Activated CD4-positive, CD25-positive, alpha-beta regulatory T cell treated with anti-CD3 and anti-CD28 coated beads, Interleukin-2, amount 50 U/mL, for 16 hours (primary cell): ENCODE data around the gene RPS19.
"Not testable (repeated sequence)": the region's sequence is repeated elsewhere in the genome, so short reads cannot be mapped to it uniquely, and the experiment has no call there.

Experiments
- DNase-seq: peaks from one replicate; pipeline ENCODE4 v3.0.0-alpha.2; 2020; ENCODE audit warnings: low read depth, low spot score

RPS19 gene

GRCh38 chr19:41860419-41861115, 512 bp downstream of the RPS19 start:
- DNase-seq: no peak

GRCh38 chr19:41861116-41861768, 1.2 kb downstream of the RPS19 start:
- DNase-seq: no peak

- DNase-seq: no peak
These were observed 1.8 kb downstream of the RPS19 start for GRCh38 chr19:41861846-41862245.

GRCh38 chr19:41862445-41862986, 2.5 kb downstream of the RPS19 start:
- no peak for DNase-seq

- no peak for DNase-seq
These were observed 3.3 kb downstream of the RPS19 start for GRCh38 chr19:41863209-41863931.

GRCh38 chr19:41864374-41864773, 4.3 kb downstream of the RPS19 start:
- DNase-seq: no peak

- DNase-seq: no peak
These were observed 6.2 kb downstream of the RPS19 start for GRCh38 chr19:41866284-41866683.

GRCh38 chr19:41868120-41868988, 8.3 kb downstream of the RPS19 start:
- DNase-seq: no peak

- DNase-seq: no peak
These were observed 8.9 kb downstream of the RPS19 start for GRCh38 chr19:41868989-41869300.

- no peak for DNase-seq
These were observed 9.4 kb downstream of the RPS19 start for GRCh38 chr19:41869374-41869955.

GRCh38 chr19:41870401-41870873, 10.4 kb downstream of the RPS19 start:
- DNase-seq: no peak

- no peak for DNase-seq
These were observed 11.7 kb downstream of the RPS19 start for GRCh38 chr19:41871573-41872383.

GRCh38 chr19:41872384-41872774, 12.3 kb downstream of the RPS19 start:
- DNase-seq: no peak

GRCh38 chr19:41872775-41873647, 13.0 kb downstream of the RPS19 start:
- no peak for DNase-seq

- not testable (repeated sequence) for DNase-seq
These were observed 15.9 kb downstream of the RPS19 start for GRCh38 chr19:41875973-41876372.

- DNase-seq: no peak
These were observed 17.1 kb downstream of the RPS19 start, which contains the start of gene CD79A for GRCh38 chr19:41876847-41877832. CD79A (plus strand) TSS chr19:41877279; CDS start chr19:41877305, 26 bp downstream.

- no peak for DNase-seq
These were observed 18.2 kb downstream of the RPS19 start for GRCh38 chr19:41877916-41878905.
